HG02610 (cell line): Measurements from ENCODE around the gene SERPINB13.

Experiments
- ATAC-seq: cut with Tn5 transposase; IDR thresholded peaks from one replicate; pipeline ENCODE4 v1.9.1; 2021; ENCODE audit warnings: mild to moderate bottlenecking, moderate library complexity; ENCODE audit not compliant: unreplicated experiment

Gene SERPINB13

GRCh38 chr18:63586966-63587365 lies at the start of gene SERPINB13:
Gene SERPINB13 (plus strand): TSS chr18:63587343. CDS start chr18:63588668, 1,325 bp downstream.
- no peak for ATAC-seq

- no peak for ATAC-seq
Observed at GRCh38 chr18:63539904-63540510, 47.1 kb upstream of the SERPINB13 start.

GRCh38 chr18:63542069-63542468 lies 45.1 kb upstream of the SERPINB13 start, which contains the start of gene SERPINB12:
Gene SERPINB12 (plus strand): TSS chr18:63542369. CDS start chr18:63556160, 13,791 bp downstream.
- no peak for ATAC-seq

- ATAC-seq = no peak
Observed at GRCh38 chr18:63544017-63544416, 43.1 kb upstream of the SERPINB13 start.

- no peak for ATAC-seq
Observed at GRCh38 chr18:63545000-63545399, 42.1 kb upstream of the SERPINB13 start.

GRCh38 chr18:63550068-63550467 lies 37.1 kb upstream of the SERPINB13 start:
- ATAC-seq = no peak

GRCh38 chr18:63551769-63552168 lies 35.4 kb upstream of the SERPINB13 start:
- ATAC-seq = no peak

GRCh38 chr18:63552581-63552980 lies 34.6 kb upstream of the SERPINB13 start:
- no peak for ATAC-seq

GRCh38 chr18:63553081-63553480 lies 34.1 kb upstream of the SERPINB13 start:
- ATAC-seq = no peak

- no peak for ATAC-seq
Observed at GRCh38 chr18:63559567-63560491, 27.3 kb upstream of the SERPINB13 start.

- peak; percentile 59 for ATAC-seq
Observed at GRCh38 chr18:63562284-63562683, 24.9 kb upstream of the SERPINB13 start.

- no peak for ATAC-seq
Observed at GRCh38 chr18:63564021-63564420, 23.1 kb upstream of the SERPINB13 start.

GRCh38 chr18:63564561-63564960 lies 22.6 kb upstream of the SERPINB13 start:
- no peak for ATAC-seq

GRCh38 chr18:63567276-63567675 lies 19.9 kb upstream of the SERPINB13 start:
- ATAC-seq = no peak

GRCh38 chr18:63567825-63568224 lies 19.3 kb upstream of the SERPINB13 start:
- no peak for ATAC-seq

- ATAC-seq = no peak
Observed at GRCh38 chr18:63570721-63571120, 16.4 kb upstream of the SERPINB13 start.

- ATAC-seq = no peak
Observed at GRCh38 chr18:63575681-63576080, 11.5 kb upstream of the SERPINB13 start.

- ATAC-seq = no peak
Observed at GRCh38 chr18:63578357-63578958, 8.7 kb upstream of the SERPINB13 start.

GRCh38 chr18:63579616-63580015 lies 7.5 kb upstream of the SERPINB13 start:
- ATAC-seq = no peak

GRCh38 chr18:63585988-63586387 lies 1.2 kb upstream of the SERPINB13 start:
- ATAC-seq = no peak

- ATAC-seq = no peak
Observed at GRCh38 chr18:63586431-63586830, 712 bp upstream of the SERPINB13 start.

- no peak for ATAC-seq
Observed at GRCh38 chr18:63588909-63589308, 1.8 kb downstream of the SERPINB13 start.
